Right ventricle myocardium inferior (tissue), 1 donor: ENCODE results near the gene AWAT2. TPM values are rescaled to one million over a fixed set of nuclear protein-coding genes. Genes with fewer than 3 reads are reported as not detected.
A peak's percentile ranks its signal among the peaks of the same experiment; 100 is the strongest.

ENCODE experiments used
- ATAC-seq: fragments of 200-7000 bp; cut with Tn5 transposase; one replicate; pipeline ENCODE4 v1.9.1; 2020; ENCODE audit warnings: mild to moderate bottlenecking, moderate library complexity
- DNase-seq: peaks from one replicate; pipeline ENCODE4 v3.0.0; 2021; ENCODE audit errors: missing footprints
- intact Hi-C: fragments of 100-400 bp; cut with DNase I; formaldehyde crosslinking; loops from one replicate; pipeline ENCODE4 v1.11.0; 2022
- total RNA-seq: library from RNA; stranded (reverse); fragmentation: NEBNext Ultra II Directional; extraction: Animal tissue kit (Norgen Biotek cat#: 25700); gene quantifications from one replicate; pipeline ENCODE4 v1.2.1, GENCODE V29; 2021
- donor health status: DM: no; HTN: yes; CAD: no; lungs with severe emphysema.

AWAT2 gene
- total RNA-seq, 1 donor from 2014 or later, result not detected

DNA sequence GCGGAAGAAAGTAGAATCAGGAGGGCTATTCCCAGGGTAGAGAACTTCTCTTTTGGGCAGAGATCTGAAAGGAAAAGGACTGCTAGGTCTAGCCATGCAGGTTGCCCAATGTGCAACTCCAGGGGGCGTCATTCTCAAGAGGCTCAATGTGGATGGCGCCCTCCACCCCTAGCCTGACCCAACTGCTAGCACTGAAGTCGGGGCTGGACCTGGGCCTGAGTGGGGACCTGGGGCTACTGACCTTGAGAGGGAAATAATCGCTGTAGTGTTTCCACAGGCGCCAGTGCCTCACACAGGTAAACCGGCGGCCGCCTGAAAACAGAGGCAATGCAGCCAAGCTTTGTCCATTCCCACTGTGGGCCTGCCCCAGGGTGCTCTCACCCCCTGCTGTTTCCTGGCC is 6.1 kb downstream of the AWAT2 start:
- intact Hi-C loops, result no loop called here
- ATAC-seq (no peak), DNase-seq (no peak)

DNA sequence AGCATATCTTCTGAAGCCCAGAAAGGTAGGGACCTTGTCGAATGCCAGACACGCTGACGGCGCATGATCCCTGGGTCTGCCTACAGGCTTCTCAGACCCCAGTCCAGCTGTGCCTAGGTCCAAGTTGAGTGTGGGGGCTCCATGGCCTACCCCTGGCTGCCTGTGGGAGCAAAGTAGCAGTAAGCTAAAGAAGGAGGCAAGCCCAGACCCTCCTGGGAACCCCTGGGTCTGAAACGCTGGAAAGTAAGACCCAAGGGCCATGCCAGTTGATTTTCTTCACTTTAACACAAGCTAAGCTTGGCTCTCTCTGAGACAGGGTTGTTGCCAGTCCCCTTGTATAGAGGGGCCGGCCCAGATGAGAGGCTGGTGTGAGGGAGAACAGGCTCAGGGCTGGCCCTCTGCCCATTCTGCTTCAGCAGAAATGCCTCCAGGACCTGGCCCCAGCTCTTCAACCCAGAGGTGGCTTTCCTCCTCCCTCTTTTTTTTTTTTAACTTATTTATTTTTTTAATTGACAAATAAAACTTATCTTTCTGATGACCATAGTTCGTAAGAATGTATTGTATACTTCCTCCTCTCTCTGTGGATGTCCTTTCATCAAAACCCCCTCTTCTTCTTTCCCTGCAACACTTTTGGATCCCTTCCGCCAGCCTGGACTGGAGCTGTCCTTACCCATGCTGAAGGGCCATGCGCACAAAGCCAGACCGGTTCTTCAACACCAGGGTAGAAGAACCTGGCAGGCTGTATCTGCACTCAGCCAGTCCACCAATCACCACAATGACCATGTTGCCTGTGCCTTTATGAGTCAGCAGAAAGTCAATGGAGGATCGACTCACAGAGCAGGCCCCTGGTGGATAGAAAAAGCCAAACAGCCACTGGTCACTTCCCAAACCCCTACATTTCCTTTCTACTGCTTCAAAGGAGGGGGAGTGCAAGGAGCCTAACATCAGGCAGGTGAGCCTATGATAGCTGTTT is 7.1 kb downstream of the AWAT2 start:
- intact Hi-C loops, result no loop called here
- DNase-seq, result no peak
- no peak for ATAC-seq

DNA sequence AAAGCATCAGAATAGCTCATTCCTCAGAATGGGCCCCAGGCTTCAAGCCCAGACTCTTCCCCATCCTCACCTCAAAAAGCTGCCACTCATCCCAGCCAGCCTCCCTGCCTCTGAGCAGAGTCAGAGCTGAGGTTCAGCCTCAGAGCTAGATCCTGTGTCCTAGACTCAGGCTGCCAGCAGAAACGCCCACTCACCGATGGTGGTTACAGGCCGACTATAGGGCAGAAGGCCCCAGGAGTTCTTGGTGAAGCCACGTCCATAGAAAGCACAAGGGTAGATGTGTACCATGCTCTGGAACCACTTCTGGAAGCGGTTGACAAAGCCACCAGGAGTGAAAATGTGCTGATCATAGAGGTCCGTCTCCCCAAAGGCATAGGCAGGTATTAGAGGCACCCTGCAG is 7.7 kb downstream of the AWAT2 start:
- DNase-seq, result no peak
- ATAC-seq, result no peak
- intact Hi-C loops, result no loop called here

DNA sequence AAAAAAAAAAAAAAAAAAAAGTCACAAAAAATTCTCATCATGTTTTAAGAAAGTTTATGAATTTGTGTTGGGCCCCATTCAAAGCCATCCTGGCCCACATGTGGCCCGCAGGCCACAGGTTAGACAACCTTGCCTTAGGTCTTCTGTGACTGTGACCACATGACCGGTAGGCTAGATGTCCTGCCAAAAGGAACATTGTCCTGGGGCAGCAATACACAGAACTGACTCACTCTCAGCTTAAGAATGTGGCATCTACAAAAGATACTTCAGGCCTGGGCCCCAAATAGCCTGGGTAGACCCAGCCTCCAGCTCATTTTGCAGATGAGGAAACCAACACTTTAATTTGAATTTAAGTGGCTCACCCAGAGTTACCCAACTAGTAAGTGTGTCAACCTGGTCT is 10.0 kb downstream of the AWAT2 start:
- ATAC-seq, result no peak

DNA sequence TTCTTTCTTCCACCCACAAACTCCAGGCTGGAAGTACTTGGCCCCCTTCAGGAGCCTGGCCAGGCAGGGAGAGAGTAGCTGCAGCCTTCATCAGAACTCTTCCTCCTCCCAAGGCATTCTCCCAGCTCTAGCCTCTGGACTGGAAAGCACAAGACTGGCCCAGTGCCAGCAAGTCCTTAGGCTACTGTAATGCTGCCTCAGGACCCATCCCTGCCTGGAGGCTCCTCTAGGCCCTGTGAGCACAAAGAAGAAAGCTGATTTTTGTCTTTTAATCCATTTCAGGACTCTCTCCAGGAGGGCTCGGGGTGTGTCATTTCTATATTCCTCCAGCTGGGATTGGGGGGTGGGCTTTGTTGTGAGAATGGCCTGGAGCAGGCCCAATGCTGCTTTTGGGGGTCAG is 10.8 kb downstream of the AWAT2 start:
- DNase-seq (no peak), ATAC-seq (no peak)
- intact Hi-C loops, result no loop called here

More for the DNA sequence above, 10.0 kb downstream of the AWAT2 start:
- no peak for DNase-seq
- intact Hi-C loops, result no loop called here

DNA sequence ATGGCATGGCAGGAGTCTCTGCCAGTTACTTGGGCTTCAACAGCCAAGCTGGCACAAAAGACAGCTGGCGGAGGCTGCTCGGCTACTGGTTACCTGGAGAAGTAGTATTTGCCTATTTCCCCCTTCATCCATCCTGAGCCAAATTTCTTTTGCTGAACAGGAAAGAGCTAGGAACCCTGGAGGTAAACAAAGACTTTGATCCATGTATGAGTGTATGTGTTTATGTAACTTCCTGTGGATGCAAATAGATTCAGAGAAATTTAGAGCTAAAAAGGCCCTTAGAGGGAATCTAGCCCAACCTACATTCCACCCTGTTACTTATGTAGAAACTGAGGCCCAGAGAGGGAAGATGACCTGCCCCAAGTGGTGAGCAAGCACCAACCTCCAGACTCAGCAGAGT is 11.2 kb downstream of the AWAT2 start:
- DNase-seq, result no peak
- intact Hi-C loops, result no loop called here
- ATAC-seq, result no peak

DNA sequence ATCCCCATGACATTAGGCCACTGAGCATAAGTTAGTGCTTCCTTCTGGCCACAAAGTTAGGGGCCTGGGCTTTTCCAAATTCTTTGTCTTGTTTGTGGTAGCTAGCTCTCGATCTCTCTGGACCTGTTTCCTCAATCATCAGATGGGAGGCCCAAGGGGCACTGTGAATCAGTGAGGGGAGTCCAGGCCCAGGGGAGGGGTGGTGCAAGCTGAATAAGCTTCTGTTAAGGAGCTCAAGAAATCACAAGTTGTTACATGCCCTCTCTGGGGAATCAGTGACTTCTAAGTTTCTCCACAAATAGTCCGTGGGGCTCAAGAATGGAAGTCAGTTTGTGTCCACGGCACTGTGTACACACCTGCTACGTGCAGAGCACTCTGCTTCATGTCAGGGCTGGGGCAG is 15.1 kb downstream of the AWAT2 start:
- intact Hi-C loops, result loop anchor here (5.0 kb wide), 2 partner anchors 63 to 417 kb away; partner anchors contain the start of gene EDA
- ATAC-seq, result no peak

DNA sequence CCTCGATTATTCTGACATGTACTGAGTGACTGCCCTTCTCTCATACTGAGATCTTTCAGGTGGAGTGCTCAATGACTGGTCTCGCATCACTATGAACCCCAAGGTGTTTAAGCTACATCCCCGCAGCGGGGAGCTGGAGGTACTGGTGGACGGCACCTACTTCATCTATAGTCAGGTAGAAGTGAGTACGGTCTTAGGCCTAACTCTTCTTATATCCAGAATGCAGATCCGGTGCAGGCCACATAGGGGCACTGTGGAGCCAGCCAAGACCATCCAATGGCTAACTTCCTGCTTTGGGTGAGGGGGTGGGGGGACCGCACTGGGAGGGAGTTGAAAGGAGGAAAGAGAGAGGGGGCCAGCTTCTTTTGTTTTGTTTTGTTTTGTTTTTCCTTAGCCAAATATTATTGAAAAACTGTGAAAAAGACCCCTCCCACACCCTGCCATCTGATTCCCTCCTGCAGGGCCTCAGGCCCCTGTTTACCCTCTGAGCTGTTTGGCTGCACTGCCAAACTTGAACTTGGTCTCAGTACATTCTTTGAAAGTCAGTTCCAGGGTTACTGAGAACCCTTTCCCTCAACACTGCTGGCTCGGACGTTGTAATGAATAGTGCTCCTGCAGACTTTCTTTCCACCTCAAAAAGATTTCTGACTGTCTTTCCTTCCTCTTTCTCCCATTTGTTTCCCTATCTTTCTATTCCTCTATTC is 16.2 kb downstream of the AWAT2 start:
- intact Hi-C loops, result loop anchor here (5.0 kb wide), 2 partner anchors 64 to 416 kb away; partner anchors contain the start of gene EDA
- ATAC-seq (no peak), DNase-seq (no peak)

More for the DNA sequence above, 15.1 kb downstream of the AWAT2 start:
- no peak for DNase-seq

DNA sequence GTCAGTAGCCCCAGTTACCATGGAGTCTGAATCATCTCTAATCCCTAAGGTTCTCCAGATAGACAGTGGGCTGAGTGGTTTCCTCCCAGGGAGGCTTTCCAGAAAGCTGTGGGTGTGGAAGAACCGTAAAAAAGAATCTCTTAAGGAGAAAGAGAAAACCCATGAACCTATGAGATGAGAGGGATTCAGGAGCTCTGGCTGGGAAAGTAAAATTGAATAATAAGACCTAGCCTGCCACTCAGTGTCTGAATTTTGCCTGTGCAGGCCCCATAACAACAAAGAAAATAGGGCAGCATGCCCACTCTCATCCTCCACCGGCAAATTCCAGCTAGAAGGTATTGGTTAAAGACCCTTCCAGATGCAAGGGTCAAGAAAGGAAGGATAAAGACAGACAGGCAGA is 16.9 kb downstream of the AWAT2 start:
- ATAC-seq (no peak), DNase-seq (no peak)
- intact Hi-C loops, result loop anchor here (5.0 kb wide), 2 partner anchors 65 to 415 kb away; partner anchors contain the start of gene EDA

DNA sequence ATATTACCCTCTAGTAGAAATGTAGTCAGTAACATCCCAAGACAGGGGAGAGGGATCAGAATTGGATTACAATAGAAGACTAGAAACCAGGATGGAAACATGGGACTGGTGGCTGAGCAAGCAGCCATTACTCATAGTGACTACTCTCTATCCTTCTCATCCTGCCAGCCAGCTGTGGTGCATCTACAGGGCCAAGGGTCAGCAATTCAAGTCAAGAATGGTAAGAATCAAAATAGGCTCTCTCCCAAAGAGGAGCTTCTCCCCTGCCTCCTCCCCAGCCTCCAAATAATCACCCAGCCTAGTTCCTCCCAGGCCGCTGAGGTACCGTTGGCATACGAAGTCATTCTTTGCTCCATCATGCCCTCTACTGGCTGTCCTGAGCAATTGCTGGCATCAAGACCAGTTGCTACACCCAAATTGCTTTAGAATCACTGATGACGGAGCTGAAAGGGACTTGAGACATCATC is 19.4 kb downstream of the AWAT2 start:
- no peak for DNase-seq
- intact Hi-C loops, result loop anchor here (1.0 to 5.0 kb wide), 3 partner anchors 67 to 492 kb away; partner anchors contain the start of gene EDA

DNA sequence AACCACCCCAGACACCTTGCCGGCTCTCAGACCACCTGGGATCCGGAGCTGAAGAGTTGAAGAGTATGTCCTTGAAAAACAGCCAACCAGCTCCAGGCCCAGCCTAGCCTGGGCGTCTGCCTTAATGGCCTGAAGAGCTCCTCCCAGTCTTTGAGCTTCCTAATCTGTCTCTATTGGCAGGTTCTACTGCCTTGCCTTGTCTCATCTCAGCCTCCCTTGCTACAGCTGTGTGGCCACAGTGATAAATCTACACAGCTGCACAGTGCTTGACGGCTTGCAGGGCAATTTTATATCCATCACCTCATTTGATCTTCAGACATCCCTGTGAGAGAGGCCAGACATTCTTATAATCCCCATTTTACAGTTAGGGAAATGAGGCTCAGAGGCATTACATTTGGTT is 19.9 kb downstream of the AWAT2 start:
- intact Hi-C loops, result loop anchor here (1.0 to 5.0 kb wide), 3 partner anchors 67 to 492 kb away; partner anchors contain the start of gene EDA
- no peak for DNase-seq
- peak; percentile 51 for ATAC-seq

More for the DNA sequence above, 19.4 kb downstream of the AWAT2 start:
- ATAC-seq, result peak; percentile 81

DNA sequence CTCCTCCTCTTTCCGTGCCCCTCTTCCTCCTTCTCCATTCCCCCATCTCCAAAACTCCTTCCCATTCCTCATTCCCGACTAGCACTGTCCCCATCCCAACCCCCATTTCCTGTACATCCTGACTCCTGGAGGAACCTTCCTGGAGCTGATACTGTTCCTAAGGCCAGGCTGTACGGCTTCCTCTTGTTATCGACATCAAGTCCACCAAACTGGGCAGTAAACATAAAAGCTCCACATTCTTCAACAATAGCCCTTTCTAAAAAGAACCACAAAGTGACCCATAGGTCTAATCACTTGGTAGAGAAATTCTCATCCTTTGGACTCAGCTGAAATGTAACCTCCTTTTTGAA is 22.9 kb downstream of the AWAT2 start:
- intact Hi-C loops, result no loop called here
- ATAC-seq (no peak), DNase-seq (no peak)

DNA sequence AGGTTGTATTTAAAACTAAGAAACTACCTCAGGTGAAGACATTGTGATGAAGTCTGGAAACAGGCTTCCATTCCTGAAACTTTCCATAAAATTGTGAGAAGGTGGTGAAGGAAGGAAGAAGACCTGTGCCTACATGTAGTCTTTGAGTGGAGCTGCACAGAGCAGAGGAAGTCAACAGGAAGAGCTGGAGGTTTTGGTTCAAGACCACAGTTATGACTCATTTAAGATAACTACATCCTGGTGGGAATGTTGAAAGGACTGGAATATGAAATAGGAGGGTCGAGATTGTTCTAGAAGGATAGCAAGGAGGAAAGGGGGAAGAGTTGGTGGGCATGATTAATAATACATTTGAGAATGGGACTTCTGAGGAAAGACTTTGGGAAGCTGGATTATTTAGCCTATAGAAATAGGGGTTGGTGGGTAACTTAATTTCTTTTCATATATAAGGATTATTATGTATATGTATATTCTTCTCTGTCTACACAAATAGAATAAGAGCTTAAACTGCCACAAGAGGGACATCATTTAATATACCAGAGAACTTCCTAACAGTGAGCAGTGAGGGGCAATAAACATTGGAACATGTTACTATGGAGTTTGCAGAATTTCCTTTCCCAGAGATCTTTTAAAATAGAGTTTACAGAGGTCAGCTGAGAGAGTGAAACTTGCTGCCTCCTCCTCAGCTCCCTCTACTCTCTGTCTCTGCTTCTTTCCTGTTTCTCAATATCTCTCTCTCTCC is 23.5 kb downstream of the AWAT2 start:
- DNase-seq, result no peak
- ATAC-seq, result no peak
- intact Hi-C loops, result no loop called here

DNA sequence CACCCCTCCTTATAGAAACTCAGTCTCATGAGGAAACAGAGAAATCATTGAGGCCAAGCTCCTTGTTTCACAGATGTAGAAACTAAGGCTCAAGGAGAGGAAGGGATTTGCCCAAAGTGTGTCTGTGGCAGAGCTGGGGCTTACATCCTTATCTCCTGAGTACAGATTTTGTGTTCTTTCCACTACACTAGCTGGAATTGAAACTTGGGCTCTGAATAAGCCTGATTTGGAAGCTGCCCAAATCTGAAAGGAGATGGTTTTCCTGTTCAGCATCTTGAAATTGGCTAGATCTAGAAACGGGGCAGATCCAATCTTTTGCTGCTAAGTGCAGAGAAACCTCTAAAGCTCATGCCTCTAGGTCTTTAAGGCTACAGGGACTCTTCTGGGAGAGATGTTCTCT is 24.3 kb downstream of the AWAT2 start:
- intact Hi-C loops, result no loop called here
- DNase-seq (no peak), ATAC-seq (peak; percentile 49)

DNA sequence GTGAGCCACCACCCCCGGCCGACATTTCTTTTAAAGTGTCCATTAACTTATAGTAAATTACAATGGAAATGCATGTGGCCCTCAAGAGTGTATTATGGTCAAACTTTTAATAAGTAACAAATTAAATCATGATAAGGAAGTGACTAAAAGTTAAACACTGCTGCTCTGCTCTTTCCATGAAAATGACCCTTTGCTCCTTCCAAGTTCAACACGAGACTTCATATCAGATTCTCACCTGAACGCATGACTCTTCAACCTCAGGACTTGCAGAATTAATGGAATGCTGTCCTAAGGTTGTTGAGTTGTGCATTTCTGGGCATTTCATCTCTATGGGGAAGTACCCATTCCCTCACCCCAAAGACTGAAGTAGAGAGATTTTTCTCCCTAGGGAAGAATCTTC is 27.1 kb downstream of the AWAT2 start:
- no peak for DNase-seq
- no peak for ATAC-seq
- intact Hi-C loops, result no loop called here

DNA sequence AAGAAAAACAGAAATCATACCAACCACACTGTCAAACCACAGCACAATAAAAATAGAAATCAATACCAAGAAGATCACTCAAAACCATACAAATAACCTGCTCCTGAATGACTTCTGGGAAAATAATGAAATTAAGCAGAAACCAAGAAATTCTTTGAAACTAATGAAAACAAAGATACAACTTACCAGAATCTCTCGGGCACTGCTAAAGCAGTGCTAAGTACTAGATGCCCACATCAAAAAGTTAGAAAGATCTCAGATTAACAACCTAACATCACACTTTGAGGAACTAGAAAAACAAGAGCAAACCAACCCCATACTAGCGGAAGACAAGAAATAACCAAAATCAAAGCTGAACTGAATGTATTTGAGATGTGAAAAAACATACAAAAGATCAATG is 33.2 kb downstream of the AWAT2 start:
- no peak for DNase-seq
- intact Hi-C loops, result no loop called here
- ATAC-seq, result no peak

DNA sequence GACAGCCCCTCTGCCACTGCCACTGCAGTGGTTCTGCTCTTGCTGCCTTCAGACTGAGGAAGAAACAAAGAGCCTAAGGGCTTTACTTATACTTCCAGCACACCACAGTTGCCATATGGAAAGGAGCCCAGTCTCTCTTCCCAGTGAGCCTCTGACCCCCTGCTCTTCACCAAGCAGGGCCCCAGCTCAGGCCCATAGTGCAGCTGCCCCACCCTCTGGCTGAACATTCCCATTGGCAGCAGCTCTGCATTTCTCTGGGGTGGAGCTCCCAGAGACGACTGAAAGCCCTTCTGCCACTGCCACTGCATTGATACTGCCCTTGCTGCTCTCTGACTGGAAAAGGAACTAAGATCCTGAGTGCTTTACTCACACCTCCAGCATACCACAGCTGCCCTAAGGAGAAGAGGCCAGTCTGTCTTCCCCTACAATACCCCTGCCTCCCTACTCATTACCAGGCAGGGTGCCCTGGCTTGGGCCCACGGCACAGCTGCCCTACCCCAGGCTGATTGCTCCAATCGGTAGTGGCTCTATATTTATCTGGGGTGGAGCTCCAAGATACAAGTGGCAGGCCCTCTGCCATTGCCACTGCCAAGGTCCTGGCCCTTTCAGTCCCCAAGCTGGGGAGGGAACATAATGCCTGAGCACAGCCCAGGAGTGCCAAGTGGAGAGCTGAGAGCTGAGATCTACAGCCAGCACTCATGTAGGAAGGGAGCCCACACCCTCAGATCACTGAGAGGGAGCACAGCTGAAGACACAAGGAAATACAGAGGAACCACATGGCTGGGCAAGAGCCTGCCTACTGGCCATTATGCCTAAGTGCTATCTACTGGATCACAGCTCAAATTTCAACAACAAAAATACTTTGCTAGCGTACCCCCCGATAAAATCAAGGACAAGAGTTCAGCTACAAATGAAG is 36.0 kb downstream of the AWAT2 start:
- ATAC-seq (peak; percentile 95), DNase-seq (peak; percentile 56)
- intact Hi-C loops, result loop anchor here (5.0 kb wide), 2 partner anchors 251 to 511 kb away; partner anchors contain the start of gene NALF2

DNA sequence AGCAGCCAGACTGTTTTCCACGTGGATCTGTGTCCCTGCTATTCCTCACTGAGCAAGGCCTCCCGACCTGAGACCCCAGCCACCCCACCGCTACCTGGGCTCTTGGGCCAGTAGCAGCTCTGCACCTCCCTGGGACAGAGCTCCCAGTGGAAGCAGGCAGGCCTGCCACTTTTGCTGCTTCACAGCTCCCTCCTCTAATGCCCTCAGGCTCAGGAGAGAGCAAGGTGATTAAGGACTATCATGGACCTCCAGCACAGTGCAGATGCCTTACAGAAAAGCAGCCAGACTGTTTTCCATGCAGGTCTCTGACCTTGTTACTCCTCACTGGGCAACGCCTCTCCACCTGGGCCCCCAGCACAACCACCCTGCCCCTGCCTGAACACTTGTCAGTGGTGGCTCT is 37.0 kb downstream of the AWAT2 start:
- intact Hi-C loops, result loop anchor here (5.0 kb wide), 2 partner anchors 250 to 510 kb away; partner anchors contain the start of gene NALF2
- ATAC-seq (peak; percentile 27), DNase-seq (no peak)
